Measurements from ENCODE around the gene SIPA1L3.
"Not testable (repeated sequence)": the region's sequence is repeated elsewhere in the genome, so short reads cannot be mapped to it uniquely, and the experiment has no call there.

DNA sequence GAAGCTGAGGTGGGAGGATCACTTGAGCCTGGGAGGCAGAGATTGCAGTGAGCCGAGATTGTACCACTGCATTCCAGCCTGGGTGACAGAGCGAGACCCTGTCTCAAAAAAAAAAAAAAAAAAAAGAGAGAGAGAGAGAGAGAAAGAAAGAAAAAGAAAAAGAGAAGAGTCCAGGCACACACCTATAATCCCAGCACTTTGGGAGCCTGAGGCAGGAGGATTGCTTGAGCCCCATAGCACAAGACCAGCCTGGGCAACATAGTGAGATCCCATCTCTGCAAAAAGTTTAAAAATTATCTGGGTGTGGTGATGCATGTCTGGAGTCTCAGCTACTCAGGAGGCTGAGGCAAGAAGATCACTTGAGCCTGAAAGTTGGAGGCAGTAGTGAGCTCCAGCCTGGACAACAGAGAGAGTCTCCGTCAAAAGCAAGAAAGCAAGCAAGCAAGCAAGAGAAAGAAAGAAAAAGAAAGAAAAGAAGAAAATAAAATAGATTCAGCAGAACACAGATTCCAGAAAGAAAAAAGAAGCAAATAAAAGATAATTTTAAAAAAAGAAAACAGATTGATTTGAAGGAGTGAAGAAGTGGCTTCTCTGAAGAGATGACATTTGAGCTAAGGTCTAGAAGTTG, 323.6 kb downstream of the SIPA1L3 start:
- TF ChIP-seq TFAM (CRISPR knock-in tag; conservative IDR thresholded peaks at IDR 0.05); PCBP1 (IDR thresholded peaks at IDR 0.05; ENCODE audit: low read depth, low read length, poor library complexity, severe bottlenecking); PRPF4 (IDR thresholded peaks at IDR 0.05; ENCODE audit: insufficient read depth, low read depth, low read length, poor library complexity, severe bottlenecking); BDP1 (IDR thresholded peaks at IDR 0.05; ENCODE audit: insufficient read depth, insufficient read length); MYC (IDR thresholded peaks at IDR 0.05; ENCODE audit: low read depth, low read length); MYC (CRISPR knock-in tag; IDR thresholded peaks at IDR 0.05; ENCODE audit: borderline replicate concordance, low read depth); GATAD2B (IDR thresholded peaks at IDR 0.05; ENCODE audit: borderline replicate concordance): not testable (repeated sequence)
- TF ChIP-seq, protein P1, sequence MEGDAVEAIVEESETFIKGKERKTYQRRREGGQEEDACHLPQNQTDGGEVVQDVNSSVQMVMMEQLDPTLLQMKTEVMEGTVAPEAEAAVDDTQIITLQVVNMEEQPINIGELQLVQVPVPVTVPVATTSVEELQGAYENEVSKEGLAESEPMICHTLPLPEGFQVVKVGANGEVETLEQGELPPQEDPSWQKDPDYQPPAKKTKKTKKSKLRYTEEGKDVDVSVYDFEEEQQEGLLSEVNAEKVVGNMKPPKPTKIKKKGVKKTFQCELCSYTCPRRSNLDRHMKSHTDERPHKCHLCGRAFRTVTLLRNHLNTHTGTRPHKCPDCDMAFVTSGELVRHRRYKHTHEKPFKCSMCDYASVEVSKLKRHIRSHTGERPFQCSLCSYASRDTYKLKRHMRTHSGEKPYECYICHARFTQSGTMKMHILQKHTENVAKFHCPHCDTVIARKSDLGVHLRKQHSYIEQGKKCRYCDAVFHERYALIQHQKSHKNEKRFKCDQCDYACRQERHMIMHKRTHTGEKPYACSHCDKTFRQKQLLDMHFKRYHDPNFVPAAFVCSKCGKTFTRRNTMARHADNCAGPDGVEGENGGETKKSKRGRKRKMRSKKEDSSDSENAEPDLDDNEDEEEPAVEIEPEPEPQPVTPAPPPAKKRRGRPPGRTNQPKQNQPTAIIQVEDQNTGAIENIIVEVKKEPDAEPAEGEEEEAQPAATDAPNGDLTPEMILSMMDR (IDR thresholded peaks at IDR 0.05 in 2 of 3, conservative IDR thresholded peaks at IDR 0.05 in 1 of 3; ENCODE audit: insufficient read depth in 2 of 3, low read depth in 1 of 3, low read length in 3 of 3), result not testable (repeated sequence)

Data from K562 (cell line).